GM12892 (cell line): ENCODE data around the gene ABHD10.
A peak's percentile ranks its signal among the peaks of the same experiment; 100 is the strongest.

ENCODE experiments used
- DNase-seq: peaks from one replicate; pipeline ENCODE4 v3.0.0; 2011; ENCODE audit not compliant: insufficient read length
- FAIRE-seq: peaks from 2 replicates; lab custom pipeline; 2011; peaks lifted over from hg19 to GRCh38; lab: Jason Lieb, UNC
- POLR2A ChIP-seq: IDR thresholded peaks from 2 replicates; pipeline ENCODE4 v1.6.1; 2011; ENCODE audit warnings: low read depth, low read length, control low read depth
- POLR2AphosphoS5 ChIP-seq: IDR thresholded peaks from 2 replicates; pipeline ENCODE4 v1.6.1; 2011; ENCODE audit warnings: low read depth, low read length, control low read depth
- TAF1 ChIP-seq: IDR thresholded peaks from 2 replicates; pipeline ENCODE4 v1.6.1; 2011; ENCODE audit warnings: low read depth, mild to moderate bottlenecking, control low read depth, low read length, borderline replicate concordance

ABHD10 gene

GRCh38 chr3:111984636-111985298 is 5.9 kb downstream of the ABHD10 start:
- DNase-seq, result no peak
- no peak for FAIRE-seq
- TF ChIP-seq POLR2AphosphoS5 (no peak), POLR2A (no peak), TAF1 (no peak)

- TF ChIP-seq POLR2A (no peak), TAF1 (no peak), POLR2AphosphoS5 (no peak)
- FAIRE-seq, result peak; percentile 38
- DNase-seq, result no peak
Observed at GRCh38 chr3:111986800-111987199, 8.0 kb downstream of the ABHD10 start.

- no peak for DNase-seq
- TF ChIP-seq POLR2AphosphoS5 (no peak), TAF1 (no peak), POLR2A (no peak)
- FAIRE-seq, result peak; percentile 89
Observed at GRCh38 chr3:111989061-111989678, 10.3 kb downstream of the ABHD10 start.

GRCh38 chr3:111993038-111993437 is 14.2 kb downstream of the ABHD10 start:
- TF ChIP-seq TAF1, result no peak
- TF ChIP-seq POLR2AphosphoS5, result no peak
- DNase-seq, result no peak
- no peak for FAIRE-seq

- FAIRE-seq (no peak), DNase-seq (no peak)
- no peak for TF ChIP-seq POLR2A
- TF ChIP-seq POLR2AphosphoS5, result no peak
- no peak for TF ChIP-seq TAF1
Observed at GRCh38 chr3:111998636-111999483, 20.0 kb downstream of the ABHD10 start, which contains the start of gene TAGLN3. TAGLN3 (plus strand) TSS chr3:111998922; CDS start chr3:111999423, 501 bp downstream.

GRCh38 chr3:111999484-112000324 is 20.9 kb downstream of the ABHD10 start:
- no peak for FAIRE-seq
- TF ChIP-seq POLR2A (no peak), POLR2AphosphoS5 (no peak), TAF1 (no peak)
- DNase-seq, result no peak

GRCh38 chr3:112000367-112000771 is 21.5 kb downstream of the ABHD10 start:
- TF ChIP-seq TAF1, result no peak
- no peak for TF ChIP-seq POLR2A
- no peak for TF ChIP-seq POLR2AphosphoS5
- FAIRE-seq, result no peak
- no peak for DNase-seq

- no peak for DNase-seq
- no peak for FAIRE-seq
- TF ChIP-seq POLR2A, result no peak
- no peak for TF ChIP-seq POLR2AphosphoS5
- TF ChIP-seq TAF1, result no peak
Observed at GRCh38 chr3:112000966-112001365, 22.1 kb downstream of the ABHD10 start.

- FAIRE-seq, result no peak
- DNase-seq, result no peak
- TF ChIP-seq POLR2AphosphoS5, result no peak
- no peak for TF ChIP-seq POLR2A
- TF ChIP-seq TAF1, result no peak
Observed at GRCh38 chr3:112001526-112001925, 22.7 kb downstream of the ABHD10 start.

- no peak for TF ChIP-seq POLR2AphosphoS5
- no peak for TF ChIP-seq POLR2A
- no peak for TF ChIP-seq TAF1
- FAIRE-seq, result no peak
- no peak for DNase-seq
Observed at GRCh38 chr3:112002096-112002971, 23.5 kb downstream of the ABHD10 start.
